Measurements from ENCODE around the gene GTF2A2.
"Not testable (repeated sequence)": the region's sequence is repeated elsewhere in the genome, so short reads cannot be mapped to it uniquely, and the experiment has no call there.

GTF2A2 gene, protein sequence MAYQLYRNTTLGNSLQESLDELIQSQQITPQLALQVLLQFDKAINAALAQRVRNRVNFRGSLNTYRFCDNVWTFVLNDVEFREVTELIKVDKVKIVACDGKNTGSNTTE

DNA sequence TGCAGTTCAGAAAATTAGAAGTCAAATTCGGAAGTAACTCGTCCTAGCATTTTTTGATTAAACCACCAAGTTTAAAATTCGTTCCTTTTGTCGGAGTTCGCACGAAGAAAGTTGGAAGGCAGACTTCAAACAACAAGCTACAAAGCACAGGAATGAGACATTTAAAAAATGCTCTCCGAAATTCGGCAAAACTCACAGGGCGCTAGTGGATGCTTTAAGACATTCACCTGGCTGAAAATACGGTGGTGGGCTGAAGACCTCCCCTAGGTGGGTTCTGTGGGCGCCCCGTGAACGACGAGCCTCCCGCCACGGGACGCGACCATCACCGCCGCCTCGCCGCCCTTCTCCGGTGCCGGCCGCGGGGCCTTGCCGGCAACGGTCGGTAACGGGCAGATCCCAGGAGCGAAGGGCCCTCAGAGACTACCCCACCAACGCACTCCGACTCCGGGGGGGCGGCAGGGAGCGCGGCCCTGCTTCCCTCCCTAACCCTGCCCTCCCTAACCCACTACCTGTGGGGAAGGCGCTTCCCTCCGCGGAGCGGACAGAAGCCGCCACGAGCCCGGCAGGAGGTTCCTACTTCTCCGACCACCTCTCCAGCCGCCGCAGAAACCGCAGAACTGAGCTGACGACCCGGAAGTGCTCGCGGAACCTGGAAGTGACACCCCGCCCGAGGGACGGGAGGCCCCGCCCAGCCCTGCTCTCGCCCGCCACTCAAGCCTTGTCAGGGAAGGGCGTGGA is at the start of gene GTF2A2:
GTF2A2 (minus strand) TSS at position 619 of the 738 bp plus-strand sequence. CDS start 5,238 bp downstream, outside the sequence.
- DNase-seq, result peak; percentile 97

DNA sequence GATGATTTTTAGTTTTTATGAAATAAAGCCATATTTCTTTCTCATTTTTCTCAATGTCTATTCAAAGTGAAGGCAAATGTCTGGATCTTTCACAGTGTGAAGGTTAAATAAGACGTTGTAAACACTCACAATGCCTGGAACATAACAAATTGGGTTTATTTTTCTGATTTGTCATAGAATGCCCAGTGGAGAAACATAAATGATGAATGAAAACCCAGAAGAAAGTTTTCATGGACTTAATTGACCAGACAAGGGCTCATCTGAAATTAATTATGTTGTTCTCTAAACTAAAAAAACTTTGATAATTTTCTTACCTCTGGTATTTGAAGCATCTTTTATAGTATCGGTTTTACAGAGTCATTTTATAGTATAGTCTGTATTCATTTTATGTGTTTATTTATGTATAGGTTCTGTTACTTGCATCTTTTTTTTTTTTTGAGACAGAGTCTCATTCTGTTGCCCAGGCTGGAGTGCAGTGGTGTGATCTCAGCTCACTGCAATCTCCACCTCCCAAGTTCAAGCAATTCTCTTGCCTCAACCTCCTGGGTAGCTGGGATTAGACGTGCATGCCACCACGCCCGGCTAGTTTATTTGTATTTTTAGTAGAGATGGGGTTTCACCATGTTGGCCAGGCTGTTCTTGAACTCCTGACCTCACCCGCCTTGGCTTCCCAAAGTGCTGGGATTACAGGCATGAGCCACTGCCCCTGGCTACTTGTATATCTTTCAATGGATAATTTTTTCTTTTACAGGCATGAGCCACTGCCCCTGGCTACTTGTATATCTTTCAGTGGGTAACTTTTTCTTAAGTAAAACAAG is 46.9 kb upstream of the GTF2A2 start:
- no peak for DNase-seq

DNA sequence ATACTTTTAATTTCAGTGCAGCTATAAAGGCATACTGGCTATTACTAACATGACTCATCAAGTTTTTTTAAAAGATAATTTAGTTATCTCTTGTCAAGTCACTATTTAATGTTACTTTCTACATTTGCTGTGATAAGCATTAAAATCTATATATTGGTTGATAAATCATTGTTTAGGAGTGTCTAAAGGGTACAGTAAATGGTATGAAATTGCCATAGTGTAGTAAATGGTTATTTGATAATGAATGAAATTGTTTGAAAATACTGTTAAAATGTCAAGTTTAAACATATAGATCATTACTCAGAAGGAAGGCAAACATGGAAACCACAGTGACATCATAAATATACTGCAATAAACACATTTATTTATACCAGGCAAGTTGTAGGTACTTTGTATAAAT is 45.0 kb upstream of the GTF2A2 start:
- no peak for DNase-seq

DNA sequence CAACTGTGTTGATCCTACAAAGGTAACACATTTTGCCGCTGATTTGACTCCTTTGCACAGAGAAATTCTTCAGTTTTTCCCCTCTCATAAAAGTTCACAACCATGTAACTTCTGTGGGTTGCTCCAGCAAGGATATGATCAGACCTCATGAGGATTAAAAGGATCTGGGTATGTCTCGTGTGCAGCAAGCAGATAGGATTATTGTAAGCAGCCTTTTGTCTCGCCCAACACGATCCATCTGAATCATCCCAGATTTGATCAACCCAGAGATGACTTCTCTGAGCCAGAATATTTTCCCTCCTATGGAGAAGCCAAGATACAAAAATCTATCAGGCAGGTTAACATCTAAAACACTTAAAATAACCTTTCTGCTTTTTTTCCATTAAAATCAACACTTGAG is 44.6 kb upstream of the GTF2A2 start:
- DNase-seq, result no peak

DNA sequence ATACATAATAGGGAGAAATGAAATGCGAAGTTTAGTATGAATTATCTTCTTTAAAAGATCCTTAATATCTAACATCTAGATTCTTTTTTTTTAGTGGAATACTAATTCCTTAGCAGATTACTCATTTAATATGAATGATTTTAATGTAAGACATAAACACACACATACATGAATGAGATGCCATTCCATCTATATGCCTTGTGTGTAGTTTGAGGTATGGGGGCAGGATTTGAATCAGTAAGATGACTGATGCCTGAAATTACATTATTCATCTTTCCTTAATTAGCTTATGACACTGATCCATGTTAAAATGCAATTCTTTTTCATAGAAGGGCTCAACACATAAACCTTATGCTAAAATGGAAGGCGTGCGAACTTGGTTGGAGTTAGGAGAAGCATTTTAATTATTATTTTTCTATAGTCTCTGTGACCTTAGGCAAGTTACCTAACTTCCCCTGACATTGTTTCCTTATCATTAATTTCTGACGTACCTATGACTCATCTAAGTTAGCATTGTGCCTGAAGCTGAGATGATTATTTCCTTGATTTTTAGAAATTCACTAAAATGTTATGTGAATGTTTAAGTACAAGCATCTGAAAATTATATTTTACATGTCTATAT is 42.6 kb upstream of the GTF2A2 start:
- DNase-seq, result no peak

DNA sequence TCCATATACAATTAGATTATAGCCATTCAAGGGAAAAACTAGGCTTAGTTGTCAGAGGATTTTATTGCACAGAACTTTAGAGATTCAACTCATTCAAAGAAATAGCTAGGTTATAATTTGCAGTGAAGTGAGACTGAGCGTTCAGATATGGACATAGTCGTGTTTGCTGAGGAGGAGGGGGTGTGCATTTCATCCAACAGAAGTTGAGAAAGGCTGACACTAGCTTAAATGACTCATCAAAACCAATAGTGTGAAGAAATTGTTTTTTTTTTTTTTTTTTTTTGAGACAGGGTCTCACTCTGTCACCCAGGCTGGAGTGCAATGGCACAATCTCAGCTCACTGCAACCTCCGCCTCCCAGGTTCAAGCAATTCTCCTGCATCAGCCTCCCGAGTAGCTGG is 40.8 kb upstream of the GTF2A2 start:
- not testable (repeated sequence) for DNase-seq

DNA sequence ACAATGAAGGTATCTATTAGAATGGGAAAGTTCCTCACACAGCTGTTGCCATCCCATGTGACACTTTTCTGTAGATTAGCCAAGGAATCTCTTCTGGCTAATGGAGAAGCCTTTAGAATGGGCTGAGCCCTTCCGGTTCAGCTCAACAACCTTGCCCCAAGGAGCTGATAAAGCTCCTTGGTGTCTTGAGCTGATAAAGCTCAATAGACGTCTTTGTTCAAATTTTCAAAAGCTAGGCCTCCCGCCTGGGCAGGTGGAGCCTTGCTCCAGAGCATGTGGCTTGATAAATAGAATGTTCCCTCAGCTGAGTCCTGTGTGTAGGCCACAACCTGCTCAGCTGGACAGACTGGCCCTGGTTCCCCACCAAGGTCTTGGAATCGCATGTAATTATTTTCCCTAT is 39.0 kb upstream of the GTF2A2 start:
- no peak for DNase-seq

DNA sequence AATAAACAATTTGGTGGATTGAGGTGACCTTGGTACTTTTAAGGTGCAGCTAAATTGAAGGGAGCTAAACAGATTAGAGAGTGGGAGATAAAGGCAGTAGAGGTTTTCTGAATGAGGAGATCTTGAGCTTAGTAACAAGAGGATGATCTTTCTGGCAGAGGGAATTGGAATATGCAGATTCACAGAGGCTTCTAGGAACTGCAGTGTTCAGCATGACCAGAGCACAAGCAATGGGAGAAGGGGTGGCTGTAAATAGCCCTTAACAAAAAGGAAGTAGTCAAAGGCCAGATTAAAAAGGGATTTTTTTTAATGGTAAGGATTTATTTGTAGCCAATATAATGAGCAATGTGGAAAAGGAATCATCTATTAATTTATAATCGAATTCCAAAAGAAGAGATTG is 37.5 kb upstream of the GTF2A2 start:
- no peak for DNase-seq

DNA sequence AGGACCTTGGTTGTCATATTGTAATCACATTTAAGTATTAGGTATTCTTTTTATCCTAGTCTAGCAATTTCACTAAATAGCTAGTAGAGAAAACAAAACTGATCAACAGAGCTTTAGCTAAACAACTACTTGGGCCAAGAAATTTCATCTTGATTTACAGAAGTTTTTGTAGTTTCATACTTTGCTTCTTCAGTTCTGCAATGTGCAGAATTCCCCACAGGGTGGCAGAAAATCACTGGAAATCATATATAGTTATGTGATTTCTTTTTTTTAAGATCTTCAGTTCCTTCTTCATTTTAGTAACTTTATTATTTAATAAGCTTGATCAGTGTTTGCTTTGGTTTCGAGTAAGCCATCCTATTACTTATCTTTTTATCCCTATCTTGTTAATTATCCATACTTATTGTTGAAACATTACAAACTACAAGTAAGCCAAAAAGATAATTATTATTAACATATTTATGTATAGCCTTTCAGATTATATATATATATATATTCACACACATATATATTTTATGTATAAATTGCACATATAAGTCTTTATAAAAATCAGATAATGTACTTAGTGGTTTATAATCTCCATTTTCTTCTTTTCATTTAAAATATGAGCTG is 34.0 kb upstream of the GTF2A2 start:
- DNase-seq, result no peak

DNA sequence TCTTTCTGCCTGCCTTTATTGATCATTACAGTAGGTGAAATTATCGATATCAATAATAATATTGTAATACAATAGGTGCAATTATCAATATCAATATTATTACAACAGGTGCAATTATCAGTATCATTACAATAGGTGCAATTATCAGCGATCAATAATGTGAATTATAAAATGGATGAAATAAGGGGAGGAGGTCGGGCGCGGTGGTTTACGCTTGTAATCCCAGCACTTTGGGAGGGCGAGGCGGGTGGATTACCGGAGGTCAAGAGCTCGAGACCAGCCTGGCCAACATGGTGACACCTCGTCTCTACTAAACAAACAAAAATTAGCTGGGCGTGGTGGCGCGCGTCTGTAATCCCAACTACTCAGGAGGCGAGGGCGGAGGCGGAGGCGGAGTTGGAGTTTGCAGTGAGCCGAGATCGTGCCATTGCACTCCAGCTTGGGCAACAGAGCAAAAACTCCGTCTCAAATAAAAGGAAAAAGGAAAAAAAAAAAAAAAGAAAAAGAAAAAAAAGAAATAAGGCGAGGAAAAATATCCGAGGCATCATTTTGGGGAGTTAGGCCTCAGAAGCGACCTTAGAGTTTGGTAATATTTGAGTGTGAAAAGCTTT is 32.4 kb upstream of the GTF2A2 start:
- peak; percentile 75 for DNase-seq

DNA sequence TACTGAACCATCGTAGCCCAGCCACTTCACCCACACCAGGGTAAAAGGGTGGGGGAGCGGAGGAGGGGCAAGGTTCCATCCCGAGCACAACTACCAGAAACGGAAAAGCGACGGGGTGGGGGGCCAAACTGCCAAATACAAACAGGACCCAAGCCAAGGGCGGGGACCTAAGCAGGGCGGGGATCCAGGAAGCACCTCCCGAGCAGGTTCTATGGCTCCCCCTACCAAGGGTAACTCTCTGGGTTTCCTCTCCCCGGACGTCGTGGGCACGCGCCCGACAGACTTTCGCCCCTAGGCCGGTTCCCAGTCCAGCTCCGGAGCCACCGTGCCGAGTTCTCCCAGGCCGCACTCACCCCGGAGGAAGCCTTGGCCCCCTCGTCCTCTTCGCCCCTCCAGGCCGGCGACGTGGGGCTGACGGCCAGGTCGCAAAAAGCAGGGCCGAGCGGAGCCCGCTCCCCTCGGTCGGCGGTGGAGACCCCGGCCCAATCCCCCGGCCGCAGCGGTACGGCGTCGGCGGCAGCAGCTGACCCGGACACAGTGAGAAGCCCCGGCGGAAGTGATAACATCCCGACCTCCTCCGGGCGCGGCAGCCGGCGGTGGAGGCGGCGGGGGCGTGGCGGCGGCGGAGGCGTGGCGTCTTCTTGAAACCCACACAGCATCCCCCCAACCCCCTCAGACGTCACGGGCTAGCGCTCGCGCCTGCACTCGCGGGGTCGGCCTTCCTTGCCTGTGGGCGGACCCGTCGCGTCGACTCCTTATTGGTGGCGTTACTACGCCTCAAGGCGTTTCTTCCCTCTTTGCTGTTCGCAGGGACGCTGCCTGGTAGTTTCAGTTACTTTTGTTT is 31.7 kb upstream of the GTF2A2 start, which contains the start of gene BNIP2:
BNIP2 (minus strand) TSS at position 539 of the 844 bp plus-strand sequence. CDS start 6,863 bp downstream, outside the sequence.
- DNase-seq, result peak; percentile 98

DNA sequence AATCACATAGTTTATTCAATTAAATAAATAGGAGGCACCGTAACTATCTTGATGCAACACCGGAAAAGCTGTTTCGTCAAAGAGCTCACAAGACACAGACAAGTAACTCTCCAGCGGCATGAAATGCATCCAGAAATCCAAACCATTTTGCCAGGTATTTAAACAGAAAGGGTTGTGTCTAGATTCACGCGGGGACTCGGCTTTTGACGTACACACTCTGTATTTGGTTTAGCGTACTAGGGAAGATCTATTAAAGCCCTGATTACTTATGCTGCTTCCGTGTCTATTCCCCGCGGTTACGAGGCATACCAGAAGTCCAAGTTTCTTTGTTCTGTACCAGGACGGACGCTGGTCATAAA is 31.1 kb upstream of the GTF2A2 start:
- no peak for DNase-seq

DNA sequence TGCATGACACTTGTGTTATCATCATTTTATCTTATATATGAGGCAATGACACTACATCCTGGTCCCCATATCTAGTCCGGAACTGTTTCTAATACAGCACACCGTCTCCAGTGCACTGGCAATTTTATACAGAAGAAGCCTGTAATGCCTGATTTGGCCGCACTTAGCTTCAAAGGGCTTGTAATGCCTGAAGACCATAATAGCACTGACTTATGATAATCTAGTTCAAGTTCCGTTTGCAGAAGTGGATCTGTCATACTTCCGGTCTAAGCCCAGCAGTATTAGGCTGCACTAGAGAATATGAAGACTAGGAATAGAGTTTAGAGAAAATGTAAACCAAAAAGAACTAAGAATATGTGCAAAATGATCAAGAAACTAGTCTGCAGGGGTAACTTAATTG is 30.5 kb upstream of the GTF2A2 start:
- no peak for DNase-seq

DNA sequence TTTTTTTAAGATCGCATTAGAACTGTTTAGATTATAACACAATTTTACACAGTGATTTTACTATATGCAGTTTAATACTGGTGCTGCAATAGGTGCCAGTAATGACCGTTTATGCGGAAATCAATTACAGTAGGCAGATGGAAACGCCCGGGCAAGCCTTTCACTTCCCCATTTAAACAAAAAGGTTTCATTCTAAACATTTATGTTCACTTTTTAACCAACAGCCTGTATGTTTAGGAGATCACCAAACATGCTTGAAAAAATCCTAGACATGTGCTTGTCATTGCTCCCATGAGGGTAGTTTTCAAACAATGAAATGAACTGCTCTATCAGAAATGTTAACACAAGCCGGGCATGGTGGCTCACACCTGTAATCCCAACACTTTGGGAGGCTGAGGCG is 29.1 kb upstream of the GTF2A2 start:
- no peak for DNase-seq

DNA sequence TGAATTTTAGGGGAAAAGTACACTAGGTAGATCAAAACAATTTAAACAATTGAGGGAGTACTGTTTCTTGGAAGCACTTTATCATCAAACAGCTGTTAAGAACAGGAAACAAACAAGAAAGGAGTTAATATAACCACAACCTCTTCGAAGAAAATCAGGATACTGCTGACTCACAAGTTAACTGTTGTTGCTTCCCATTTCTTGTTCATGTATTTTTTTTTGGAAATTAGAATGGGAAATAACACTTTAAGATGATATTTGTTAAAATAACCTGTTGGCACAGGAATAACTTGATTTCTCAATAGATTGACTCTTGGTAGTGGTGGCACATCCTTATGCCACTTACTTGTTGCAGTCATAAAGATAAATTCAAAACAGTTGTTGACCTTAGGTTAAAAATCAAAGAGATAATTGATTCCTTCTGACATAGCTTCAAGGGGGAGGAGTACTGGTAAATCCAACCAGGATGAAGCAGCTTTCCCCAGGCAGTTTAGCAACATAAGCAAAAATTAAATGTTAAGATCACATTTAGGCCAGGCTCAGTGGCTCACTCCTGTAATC is 28.5 kb upstream of the GTF2A2 start:
- no peak for DNase-seq

DNA sequence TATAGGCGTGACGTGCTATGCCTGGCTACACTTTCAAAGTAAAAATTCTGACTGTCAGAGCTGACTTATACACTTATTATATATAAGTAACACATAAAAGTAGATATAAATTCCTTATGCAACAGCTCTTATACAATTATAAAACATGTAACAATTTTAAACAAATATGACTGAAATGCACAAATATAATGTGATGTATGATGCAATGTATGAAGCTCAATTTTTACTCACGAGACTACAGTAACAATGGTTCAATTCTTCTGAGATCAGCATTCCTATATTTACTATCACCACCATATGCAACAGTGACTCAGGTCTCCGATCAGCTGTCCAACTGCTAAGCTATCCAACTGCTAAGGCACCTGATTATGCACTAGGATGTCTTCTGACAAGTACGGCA is 23.6 kb upstream of the GTF2A2 start:
- DNase-seq, result no peak

DNA sequence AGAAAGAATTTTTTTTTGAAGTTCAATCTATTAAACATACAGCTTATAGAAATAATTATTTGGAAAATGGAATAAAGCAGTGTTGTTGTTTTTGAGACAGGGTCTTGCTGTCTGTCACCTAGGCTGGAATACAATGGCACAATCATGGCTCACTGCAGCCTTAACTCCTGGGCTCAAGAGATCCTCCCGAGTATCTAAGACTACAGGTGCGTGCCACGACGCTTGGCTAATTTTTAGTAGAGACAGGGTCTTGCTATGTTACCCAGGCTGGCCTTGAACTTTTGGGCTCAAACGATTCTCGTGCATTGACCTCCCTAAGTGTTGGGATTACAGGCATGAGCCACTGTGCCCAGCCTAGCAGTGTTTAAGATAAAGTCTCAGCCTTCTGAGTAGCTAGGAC is 23.0 kb upstream of the GTF2A2 start:
- DNase-seq, result no peak

DNA sequence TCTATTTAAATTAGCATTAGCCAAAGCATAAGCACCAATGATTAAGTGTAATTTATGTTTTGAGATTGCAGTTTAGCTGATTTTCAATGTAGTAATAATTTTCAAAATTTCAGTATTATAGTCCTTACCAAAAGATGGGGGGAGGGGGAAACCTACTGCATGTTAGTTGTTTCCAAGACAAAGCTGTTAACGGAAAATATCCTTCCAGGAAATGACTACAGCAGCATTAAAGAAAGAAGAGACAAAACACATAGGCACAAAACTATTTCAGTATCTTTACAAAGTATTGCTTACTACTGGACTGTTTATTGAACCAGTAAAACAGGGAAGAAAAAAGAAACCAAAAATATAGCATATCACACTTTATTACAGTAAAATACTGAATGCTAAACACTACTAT is 21.3 kb upstream of the GTF2A2 start:
- DNase-seq, result no peak

DNA sequence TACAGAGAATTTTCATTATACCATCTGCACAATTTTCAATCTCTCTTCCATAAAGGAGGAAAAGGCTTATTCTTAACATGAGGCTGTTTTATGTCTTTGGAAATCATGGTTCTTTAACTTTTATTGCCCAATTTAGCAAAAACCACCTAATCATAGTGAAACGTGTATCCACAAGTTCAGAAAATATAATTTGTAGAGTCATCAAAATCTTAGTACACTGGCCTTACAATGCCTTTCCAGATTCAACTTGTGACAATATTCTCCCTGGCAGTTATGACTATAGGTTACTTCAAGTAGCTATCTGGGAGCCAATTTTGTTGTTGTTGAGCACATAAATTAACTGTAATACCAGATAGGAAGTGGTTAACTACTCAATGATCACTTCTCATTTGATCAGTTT is 20.9 kb upstream of the GTF2A2 start:
- DNase-seq, result no peak

DNA sequence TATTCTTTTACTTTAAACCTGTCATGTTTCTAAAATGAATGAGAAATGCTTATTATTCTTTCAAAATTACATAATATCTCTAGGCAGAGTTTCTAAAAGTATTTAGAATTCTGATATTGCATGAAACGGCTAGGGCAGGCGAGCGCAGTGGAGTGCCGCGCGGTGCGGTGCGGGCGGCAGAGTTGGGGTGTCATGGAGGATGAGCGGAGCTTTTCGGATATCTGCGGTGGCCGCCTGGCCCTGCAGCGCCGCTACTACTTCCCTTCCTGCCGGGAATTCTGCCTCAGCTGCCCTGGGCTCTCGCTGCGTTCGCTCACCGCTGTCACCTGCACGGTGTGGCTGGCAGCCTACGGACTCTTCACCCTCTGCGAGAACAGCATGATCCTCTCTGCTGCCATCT is 19.2 kb upstream of the GTF2A2 start:
- DNase-seq, result no peak

DNA sequence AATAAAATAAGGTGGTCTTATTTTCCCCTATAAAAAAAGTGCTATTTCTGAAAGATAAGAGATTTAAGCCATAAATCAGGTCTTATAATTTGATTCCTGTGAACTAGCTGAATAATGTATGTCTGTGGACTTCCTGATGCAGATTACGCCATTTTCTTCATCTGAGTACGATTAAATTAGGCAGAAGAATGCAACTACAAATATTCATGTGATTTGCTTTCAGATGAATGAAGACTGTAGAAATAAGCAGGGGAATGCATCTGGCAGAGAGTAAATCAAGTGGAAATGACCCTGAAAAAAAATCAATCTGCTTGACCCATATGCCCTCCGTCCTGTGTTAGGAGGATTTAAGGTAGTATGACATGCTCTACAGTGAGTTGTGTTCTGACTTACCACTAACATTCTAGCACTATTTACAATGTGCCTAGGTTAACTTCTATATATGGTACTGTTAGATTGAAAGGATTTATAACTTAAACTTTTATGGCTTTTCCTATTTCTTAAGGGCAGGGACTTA is 17.1 kb upstream of the GTF2A2 start:
- no peak for DNase-seq
